Natural killer cell (primary cell): ENCODE measurements around the gene SSX2IP. TPM values are rescaled to one million over a fixed set of nuclear protein-coding genes. Genes with fewer than 3 reads are reported as not detected.

Source experiments
- ATAC-seq, 3 donors: fragments of 150-1000 bp in 2 of 3; fragments of 200-7000 bp in 1 of 3; cut with Tn5 transposase; 1 replicate in 1 of 3; 2 replicates in 2 of 3; pipeline ENCODE4 v1.10.0; 2021; ENCODE audit warnings: mild to moderate bottlenecking in 2 of 3, moderate library complexity in 2 of 3
- DNase-seq, 2 donors: peaks; one replicate each; pipeline versions ENCODE4 v3.0.0 to v3.0.0-alpha.2; 2013 to 2021; ENCODE audit warnings: mixed read lengths in 1 of 2
- H3K27ac ChIP-seq: one replicate; pipeline ENCODE4 v1.5.1; 2013; ENCODE audit warnings: mild to moderate bottlenecking, low read length
- H3K27me3 ChIP-seq: one replicate; pipeline ENCODE4 v1.6.1; 2013; ENCODE audit warnings: low read length; ENCODE audit not compliant: control insufficient read depth, insufficient read depth
- H3K36me3 ChIP-seq: one replicate; pipeline ENCODE4 v1.6.1; 2013; ENCODE audit warnings: low read length; ENCODE audit not compliant: control insufficient read depth, insufficient read depth
- H3K4me1 ChIP-seq: one replicate; pipeline ENCODE4 v1.6.1; 2013; ENCODE audit warnings: low read length; ENCODE audit not compliant: control insufficient read depth, insufficient read depth
- H3K4me3 ChIP-seq: one replicate; pipeline ENCODE4 v1.5.1; 2013; ENCODE audit warnings: low read length
- H3K9me3 ChIP-seq: one replicate; pipeline ENCODE4 v1.6.1; 2013; ENCODE audit warnings: low read length; ENCODE audit not compliant: control insufficient read depth, insufficient read depth
- H3K27ac Mint-ChIP-seq, 2 donors: one replicate each; pipeline ENCODE4 v1.8.0; 2022; ENCODE audit warnings: mild to moderate bottlenecking in 2 of 2, mixed read lengths in 2 of 2, moderate library complexity in 1 of 2
- H3K27me3 Mint-ChIP-seq, 2 donors: one replicate each; pipeline ENCODE4 v1.8.0; 2022; ENCODE audit warnings: low read depth in 2 of 2, mixed read lengths in 2 of 2
- H3K36me3 Mint-ChIP-seq: one replicate; pipeline ENCODE4 v1.8.0; 2022; ENCODE audit warnings: mixed read lengths
- H3K4me1 Mint-ChIP-seq, 2 donors: one replicate each; pipeline ENCODE4 v1.8.0; 2022; ENCODE audit warnings: mixed read lengths in 2 of 2
- H3K4me3 Mint-ChIP-seq: one replicate; pipeline ENCODE4 v1.8.0; 2022; ENCODE audit warnings: mild to moderate bottlenecking, moderate library complexity, mixed read lengths
- H3K9me3 Mint-ChIP-seq, 2 donors: one replicate each; pipeline ENCODE4 v1.8.0; 2022; ENCODE audit warnings: mixed read lengths in 2 of 2
- WGBS: methylation state at CpG from one replicate; pipeline ENCODE4 v1.1.7; 2013; ENCODE audit warnings: missing lambda C conversion rate; ENCODE audit not compliant: insufficient coverage; 5-methylcytosine and 5-hydroxymethylcytosine counted together
- intact Hi-C: fragments of 100-400 bp; cut with micrococcal nuclease; formaldehyde crosslinking; loops from one replicate; pipeline ENCODE4 v1.14.2; 2022
- total RNA-seq, 4 donors: library from RNA; stranded (reverse); fragments of 120-200 nt in 1 of 4; gene quantifications; one replicate each; pipeline versions ENCODE4 v1.2.3 to v1.2.4, GENCODE V29; 2013 to 2022
- TF ChIP-seq, protein P1 (sequence below): fragments of 200-600 bp; IDR thresholded peaks from one replicate; pipeline ENCODE4 v1.8.0; 2022; ENCODE audit warnings: antibody characterized with exemption

SSX2IP gene
- total RNA-seq, 3 donors from 2014 or later (not counting 1 experiment from before 2014, with no cell fraction given): 24.2 to 35.8 (median 27.2) TPM

GRCh38 chr1:84701376-84701775 is 11.1 kb upstream of the SSX2IP start:
- DNase-seq (no peak), ATAC-seq (no peak)
- intact Hi-C loops: no loop called here
- TF ChIP-seq, protein P1, sequence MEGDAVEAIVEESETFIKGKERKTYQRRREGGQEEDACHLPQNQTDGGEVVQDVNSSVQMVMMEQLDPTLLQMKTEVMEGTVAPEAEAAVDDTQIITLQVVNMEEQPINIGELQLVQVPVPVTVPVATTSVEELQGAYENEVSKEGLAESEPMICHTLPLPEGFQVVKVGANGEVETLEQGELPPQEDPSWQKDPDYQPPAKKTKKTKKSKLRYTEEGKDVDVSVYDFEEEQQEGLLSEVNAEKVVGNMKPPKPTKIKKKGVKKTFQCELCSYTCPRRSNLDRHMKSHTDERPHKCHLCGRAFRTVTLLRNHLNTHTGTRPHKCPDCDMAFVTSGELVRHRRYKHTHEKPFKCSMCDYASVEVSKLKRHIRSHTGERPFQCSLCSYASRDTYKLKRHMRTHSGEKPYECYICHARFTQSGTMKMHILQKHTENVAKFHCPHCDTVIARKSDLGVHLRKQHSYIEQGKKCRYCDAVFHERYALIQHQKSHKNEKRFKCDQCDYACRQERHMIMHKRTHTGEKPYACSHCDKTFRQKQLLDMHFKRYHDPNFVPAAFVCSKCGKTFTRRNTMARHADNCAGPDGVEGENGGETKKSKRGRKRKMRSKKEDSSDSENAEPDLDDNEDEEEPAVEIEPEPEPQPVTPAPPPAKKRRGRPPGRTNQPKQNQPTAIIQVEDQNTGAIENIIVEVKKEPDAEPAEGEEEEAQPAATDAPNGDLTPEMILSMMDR: no peak
- Mint-ChIP-seq H3K36me3 (no peaks in the 10 kb centered on the region), H3K9me3 (no peaks in the 10 kb centered on the region), H3K4me1 (peaks cover 0 to 5% of the 10 kb centered on the region in 2 donors), H3K27me3 (peaks cover 6 to 16% of the 10 kb centered on the region in 2 donors), H3K27ac (no peak overlapping the region), H3K4me3 (no peak overlapping the region)
- Histone ChIP-seq H3K9me3 (no peaks in the 10 kb centered on the region), H3K4me3 (no peak overlapping the region), H3K27me3 (no peaks in the 10 kb centered on the region), H3K4me1 (no peaks in the 10 kb centered on the region), H3K27ac (no peak overlapping the region), H3K36me3 (no peaks in the 10 kb centered on the region)
- WGBS: 75% methylated on average over 5 of the region's 5 CpGs

DNA sequence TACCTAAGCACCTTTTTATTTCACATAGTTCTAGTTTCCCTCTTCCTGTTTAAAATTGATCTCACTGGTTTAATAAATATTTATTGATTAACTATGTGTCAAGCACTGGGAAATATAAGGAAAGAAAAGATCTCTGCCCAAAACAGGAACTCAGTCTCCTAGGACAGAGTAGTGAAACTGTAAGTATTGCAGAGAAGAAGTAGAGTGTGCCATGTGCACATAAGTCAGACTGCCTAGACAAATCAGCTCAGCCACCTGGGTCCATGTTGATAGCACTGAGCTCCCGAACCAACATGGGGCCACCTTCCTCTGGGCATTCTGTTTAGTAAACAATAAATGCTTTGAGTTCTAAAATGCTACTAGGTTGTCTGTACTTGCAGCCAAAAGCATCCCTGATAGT is 9.8 kb upstream of the SSX2IP start:
- no peak for ATAC-seq
- H3K9me3 ChIP-seq: no peaks in the 10 kb centered on the region
- no peaks in the 10 kb centered on the region for H3K9me3 Mint-ChIP-seq
- no peaks in the 10 kb centered on the region for H3K27me3 ChIP-seq
- no peak overlapping the region for H3K27ac ChIP-seq
- no peaks in the 10 kb centered on the region for H3K4me1 ChIP-seq
- no peaks in the 10 kb centered on the region for H3K36me3 Mint-ChIP-seq
- peaks cover 0 to 5% of the 10 kb centered on the region in 2 donors for H3K4me1 Mint-ChIP-seq
- H3K36me3 ChIP-seq: no peaks in the 10 kb centered on the region
- intact Hi-C loops: no loop called here
- H3K4me3 Mint-ChIP-seq: no peak overlapping the region
- 38% methylated on average over 1 of the region's 1 CpG for WGBS
- TF ChIP-seq, protein P1: no peak
- H3K27me3 Mint-ChIP-seq: peaks cover 6 to 16% of the 10 kb centered on the region in 2 donors
- no peak for DNase-seq
- H3K4me3 ChIP-seq: no peak overlapping the region
- no peak overlapping the region for H3K27ac Mint-ChIP-seq

- Mint-ChIP-seq H3K27me3 (peaks cover 6 to 16% of the 10 kb centered on the region in 2 donors), H3K4me3 (no peak overlapping the region), H3K9me3 (no peaks in the 10 kb centered on the region), H3K27ac (no peak overlapping the region), H3K4me1 (peaks cover 0 to 11% of the 10 kb centered on the region in 2 donors), H3K36me3 (no peaks in the 10 kb centered on the region)
- intact Hi-C loops: no loop called here
- Histone ChIP-seq H3K27me3 (no peaks in the 10 kb centered on the region), H3K9me3 (no peaks in the 10 kb centered on the region), H3K4me1 (peaks cover 2% of the 10 kb centered on the region), H3K27ac (no peak overlapping the region), H3K4me3 (no peak overlapping the region), H3K36me3 (no peaks in the 10 kb centered on the region)
- WGBS: 54% methylated on average over 2 of the region's 2 CpGs
- TF ChIP-seq, protein P1: no peak
- DNase-seq (no peak), ATAC-seq (no peak)
Measured at GRCh38 chr1:84698151-84699110, 8.2 kb upstream of the SSX2IP start.
